Right cardiac atrium (tissue), 5 donors: ENCODE data around the gene MINDY4. TPM values are rescaled to one million over a fixed set of nuclear protein-coding genes. Genes with fewer than 3 reads are reported as not detected.

Source experiments
- ATAC-seq, 2 donors: fragments of 200-7000 bp; cut with Tn5 transposase; one replicate each; pipeline versions ENCODE4 v1.8.0 to v1.9.1; 2020; ENCODE audit warnings: moderate library complexity in 2 of 2, mild to moderate bottlenecking in 1 of 2
- DNase-seq, 3 donors: peaks; one replicate each; pipeline ENCODE4 v3.0.0-alpha.2; 2020
- H3K27ac ChIP-seq: one replicate; pipeline ENCODE4 v1.5.1; 2013; ENCODE audit warnings: mild to moderate bottlenecking, low read length, control low read depth, moderate library complexity
- H3K27me3 ChIP-seq: one replicate; pipeline ENCODE4 v1.6.1; 2013; ENCODE audit not compliant: control insufficient read depth, insufficient read depth
- H3K4me1 ChIP-seq: one replicate; pipeline ENCODE4 v1.6.1; 2013; ENCODE audit warnings: low read length; ENCODE audit not compliant: control insufficient read depth, insufficient read depth
- H3K4me3 ChIP-seq: one replicate; pipeline ENCODE4 v1.5.1; 2013; ENCODE audit warnings: low read length, control low read depth
- H3K9me3 ChIP-seq: one replicate; pipeline ENCODE4 v1.6.1; 2013; ENCODE audit warnings: low read length; ENCODE audit not compliant: control insufficient read depth
- WGBS: extraction: QIAGEN DNeasy Blood & Tissue Kit; methylation state at CpG from one replicate; pipeline ENCODE4 v1.1.7; 2013; 5-methylcytosine and 5-hydroxymethylcytosine counted together
- intact Hi-C, 4 donors: fragments of 100-400 bp; cut with DNase I; formaldehyde crosslinking; loops; one replicate each; pipeline versions ENCODE4 v1.11.0 to v1.14.0; 2022 to 2023
- polyA plus RNA-seq: library from polyadenylated mRNA; stranded (reverse); fragments of 200-250 nt; gene quantifications from one replicate; pipeline ENCODE4 v1.2.3, GENCODE V29; 2013
- total RNA-seq, 4 donors: library from RNA; stranded (reverse); fragmentation: NEBNext Ultra II Directional; extraction: Animal tissue kit (Norgen Biotek cat#: 25700); gene quantifications; one replicate each; pipeline ENCODE4 v1.2.1, GENCODE V29; 2021
- donor health status: healthy with polysubstance abuse.
- donor health status: DM: no; HTN: yes; CAD: no.
- donor health status: DM: no; HTN: no; CAD: no.
- donor health status: DM: no; HTN: yes; CAD: no; lungs with severe emphysema.
- donor health status: DM: yes; HTN: yes; CAD: no.

Gene MINDY4
- total and polyA plus RNA-seq, 5 donors: 2.3 to 6.0 (median 5.2) TPM

- H3K4me1 ChIP-seq: peaks cover 5% of the 10 kb centered on the region
Measured at GRCh38 chr7:30859202-30859939, 88.2 kb downstream of the MINDY4 start.

GRCh38 chr7:30859940-30860496 lies 88.8 kb downstream of the MINDY4 start:
- ATAC-seq (no peak), DNase-seq (peak in 2 of 3 donors; percentile 16 to 25)
- H3K27ac ChIP-seq: no peak overlapping the region
- intact Hi-C loops: no loop called here
- H3K4me3 ChIP-seq: no peak overlapping the region
- peaks cover 5% of the 10 kb centered on the region for H3K4me1 ChIP-seq
- 89% methylated on average over 13 of the region's 13 CpGs for WGBS
- no peaks in the 10 kb centered on the region for H3K27me3 ChIP-seq
- H3K9me3 ChIP-seq: no peaks in the 10 kb centered on the region

More at GRCh38 chr7:30859202-30859939, 88.2 kb downstream of the MINDY4 start:
- DNase-seq (peak in 2 of 3 donors; percentile 31 to 37), ATAC-seq (no peak)
- Histone ChIP-seq H3K9me3 (no peaks in the 10 kb centered on the region), H3K27ac (no peak overlapping the region), H3K4me3 (no peak overlapping the region), H3K27me3 (no peaks in the 10 kb centered on the region)
- 95% methylated on average over 10 of the region's 10 CpGs for WGBS
- intact Hi-C loops: no loop called here

GRCh38 chr7:30861612-30862011 lies 90.4 kb downstream of the MINDY4 start:
- Histone ChIP-seq H3K4me1 (peaks cover 5% of the 10 kb centered on the region), H3K27me3 (no peaks in the 10 kb centered on the region), H3K9me3 (no peaks in the 10 kb centered on the region), H3K4me3 (no peak overlapping the region), H3K27ac (no peak overlapping the region)
- DNase-seq (peak in 1 of 3 donors; percentile 60), ATAC-seq (no peak)
- intact Hi-C loops: no loop called here
- 96% methylated on average over 7 of the region's 7 CpGs for WGBS

GRCh38 chr7:30862995-30863705 lies 91.9 kb downstream of the MINDY4 start:
- whole genome bisulfite sequencing: 72% methylated on average over 9 of the region's 9 CpGs
- ATAC-seq (peak in 1 of 2 donors; percentile 4), DNase-seq (peak in 2 of 3 donors; percentile 14 to 36)
- intact Hi-C loops: no loop called here
- Histone ChIP-seq H3K27ac (no peak overlapping the region), H3K9me3 (no peaks in the 10 kb centered on the region), H3K4me1 (peaks cover 10% of the 10 kb centered on the region), H3K27me3 (no peaks in the 10 kb centered on the region), H3K4me3 (no peak overlapping the region)

GRCh38 chr7:30863706-30864035 lies 92.5 kb downstream of the MINDY4 start:
- H3K4me3 ChIP-seq: no peak overlapping the region
- H3K4me1 ChIP-seq: peaks cover 10% of the 10 kb centered on the region
- H3K27me3 ChIP-seq: no peaks in the 10 kb centered on the region
- no peak overlapping the region for H3K27ac ChIP-seq
- H3K9me3 ChIP-seq: no peaks in the 10 kb centered on the region
- 40% methylated on average over 4 of the region's 4 CpGs for WGBS
- peak in 1 of 2 donors; percentile 36 for ATAC-seq
- peak in 2 of 3 donors; percentile 17 to 36 for DNase-seq
- intact Hi-C loops: no loop called here

- ATAC-seq (peak in 1 of 2 donors; percentile 8), DNase-seq (peak in 2 of 3 donors; percentile 18 to 23)
- no peaks in the 10 kb centered on the region for H3K27me3 ChIP-seq
- H3K27ac ChIP-seq: no peak overlapping the region
- no peaks in the 10 kb centered on the region for H3K9me3 ChIP-seq
- H3K4me3 ChIP-seq: no peak overlapping the region
- WGBS: 62% methylated on average over 3 of the region's 3 CpGs
- intact Hi-C loops: no loop called here
- H3K4me1 ChIP-seq: peaks cover 10% of the 10 kb centered on the region
Measured at GRCh38 chr7:30864101-30864500, 92.9 kb downstream of the MINDY4 start.

- intact Hi-C loops: no loop called here
- no peak overlapping the region for H3K4me3 ChIP-seq
- H3K4me1 ChIP-seq: peaks cover 10% of the 10 kb centered on the region
Measured at GRCh38 chr7:30865076-30865475, 93.9 kb downstream of the MINDY4 start.

GRCh38 chr7:30865821-30866220 lies 94.6 kb downstream of the MINDY4 start:
- Histone ChIP-seq H3K27ac (no peak overlapping the region), H3K4me3 (no peak overlapping the region), H3K4me1 (peaks cover 12% of the 10 kb centered on the region), H3K9me3 (no peaks in the 10 kb centered on the region), H3K27me3 (no peaks in the 10 kb centered on the region)
- 89% methylated on average over 4 of the region's 4 CpGs for WGBS
- DNase-seq: peak in 2 of 3 donors; percentile 40 to 52
- intact Hi-C loops: no loop called here
- ATAC-seq: peak in 1 of 2 donors; percentile 2

More at GRCh38 chr7:30865076-30865475, 93.9 kb downstream of the MINDY4 start:
- 94% methylated on average over 4 of the region's 4 CpGs for WGBS
- no peak for ATAC-seq
- no peak for DNase-seq
- Histone ChIP-seq H3K27me3 (no peaks in the 10 kb centered on the region), H3K9me3 (no peaks in the 10 kb centered on the region), H3K27ac (no peak overlapping the region)

- 51% methylated on average over 7 of the region's 7 CpGs for WGBS
- Histone ChIP-seq H3K4me3 (no peak overlapping the region), H3K27me3 (no peaks in the 10 kb centered on the region), H3K4me1 (peaks cover 13% of the 10 kb centered on the region), H3K27ac (no peak overlapping the region), H3K9me3 (no peaks in the 10 kb centered on the region)
- intact Hi-C loops: no loop called here
- peak in 1 of 2 donors; percentile 25 for ATAC-seq
- DNase-seq: no peak
Measured at GRCh38 chr7:30866939-30867338, 95.7 kb downstream of the MINDY4 start.

GRCh38 chr7:30867483-30867882 lies 96.3 kb downstream of the MINDY4 start:
- Histone ChIP-seq H3K4me3 (no peak overlapping the region), H3K27ac (no peak overlapping the region), H3K27me3 (no peaks in the 10 kb centered on the region), H3K9me3 (no peaks in the 10 kb centered on the region), H3K4me1 (peaks cover 13% of the 10 kb centered on the region)
- WGBS: 88% methylated on average over 1 of the region's 1 CpG
- intact Hi-C loops: no loop called here
- DNase-seq (peak in 1 of 3 donors; percentile 27), ATAC-seq (no peak)
